Measurements from ENCODE around the gene TMEM132A.

Gene TMEM132A

GRCh38 chr11:60932605-60933356 lies 8.5 kb downstream of the TMEM132A start:
- Histone ChIP-seq H3K36me3 (ENCODE audit: insufficient read depth, low read length) (peaks cover 5% of the 10 kb centered on the region; the same call in 1 of the 2 replicates), H3K4me1 (ENCODE audit: insufficient read depth, low read length) (peaks cover 10% of the 10 kb centered on the region), H3K9ac (ENCODE audit: low read depth, low read length) (no peak overlapping the region)

DNA sequence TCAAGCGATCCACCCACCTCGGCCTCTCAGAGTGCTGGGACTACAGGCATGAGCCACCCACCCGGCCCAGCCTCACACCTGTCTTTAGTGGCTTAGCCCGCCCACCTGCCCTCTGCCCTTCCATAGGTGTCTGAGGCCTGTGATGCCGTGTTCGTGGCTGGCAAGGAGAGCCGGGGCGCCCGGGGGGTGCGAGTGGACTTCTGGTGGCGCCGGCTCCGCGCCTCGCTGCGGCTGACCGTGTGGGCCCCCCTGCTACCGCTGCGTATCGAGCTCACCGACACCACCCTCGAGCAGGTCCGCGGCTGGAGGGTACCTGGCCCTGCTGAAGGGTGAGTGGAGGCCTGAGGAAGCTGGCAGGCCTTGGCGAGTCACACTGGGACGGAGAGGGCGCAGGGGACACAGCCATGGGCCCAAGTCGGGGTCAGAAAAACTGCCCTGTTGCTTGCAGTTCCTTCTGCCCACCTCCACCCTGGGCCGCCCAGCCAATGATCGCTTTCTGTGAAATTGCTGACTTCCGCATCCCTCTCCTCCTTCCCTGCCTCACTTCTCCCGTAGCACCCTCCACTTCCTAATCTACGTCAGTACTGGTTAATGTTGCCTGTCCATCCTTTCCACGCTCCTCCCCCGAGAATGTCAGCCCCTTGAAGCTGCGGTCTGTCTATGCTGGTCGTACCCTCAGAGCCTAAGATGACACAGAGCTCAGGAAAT lies 9.3 kb downstream of the TMEM132A start:
- H3K9ac ChIP-seq (ENCODE audit: low read depth, low read length), result no peak overlapping the region
- peaks cover 5% of the 10 kb centered on the region; the same call in 1 of the 2 replicates for H3K36me3 ChIP-seq (ENCODE audit: insufficient read depth, low read length)
- peaks cover 10% of the 10 kb centered on the region for H3K4me1 ChIP-seq (ENCODE audit: insufficient read depth, low read length)
- no peaks in the 10 kb centered on the region for H3K9me3 ChIP-seq (ENCODE audit: control insufficient read depth, insufficient read depth, low read length)

More at GRCh38 chr11:60932605-60933356, 8.5 kb downstream of the TMEM132A start:
- H3K9me3 ChIP-seq (ENCODE audit: control insufficient read depth, insufficient read depth, low read length), result no peaks in the 10 kb centered on the region

DNA sequence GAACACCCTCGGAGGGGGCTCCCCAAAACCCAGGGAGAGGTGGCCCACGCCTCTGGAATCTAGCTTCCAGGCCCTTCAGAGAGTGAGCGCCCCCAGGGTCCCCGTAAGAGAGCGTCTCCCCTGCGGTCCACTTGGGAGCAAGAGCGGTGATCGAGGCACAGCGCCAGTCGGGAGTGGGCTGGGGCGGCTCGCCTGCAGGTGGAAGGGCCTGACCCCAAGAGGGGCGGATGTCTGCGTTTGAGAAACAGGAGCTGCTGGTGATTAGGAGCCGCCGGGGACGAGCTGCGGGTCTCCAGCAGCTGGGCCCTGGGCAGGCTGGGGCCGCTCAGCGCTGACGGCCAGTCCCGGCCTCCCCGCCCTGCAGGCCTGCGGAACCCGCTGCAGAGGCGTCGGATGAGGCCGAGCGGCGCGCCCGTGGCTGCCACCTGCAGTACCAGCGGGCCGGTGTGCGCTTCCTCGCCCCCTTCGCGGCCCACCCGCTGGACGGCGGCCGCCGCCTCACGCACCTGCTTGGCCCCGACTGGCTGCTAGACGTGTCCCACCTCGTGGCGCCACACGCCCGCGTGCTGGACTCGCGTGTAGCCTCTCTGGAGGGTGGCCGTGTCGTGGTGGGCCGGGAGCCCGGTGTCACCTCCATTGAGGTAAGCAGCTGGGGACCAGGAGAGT lies 10.0 kb downstream of the TMEM132A start:
- Histone ChIP-seq H3K4me1 (ENCODE audit: insufficient read depth, low read length) (peaks cover 10% of the 10 kb centered on the region), H3K9ac (ENCODE audit: low read depth, low read length) (no peak overlapping the region), H3K9me3 (ENCODE audit: control insufficient read depth, insufficient read depth, low read length) (no peaks in the 10 kb centered on the region), H3K36me3 (ENCODE audit: insufficient read depth, low read length) (0 out of 2 replicates have a peak, but pooled peaks cover 5% of the 10 kb centered on the region)

- Histone ChIP-seq H3K9me3 (ENCODE audit: control insufficient read depth, insufficient read depth, low read length) (no peaks in the 10 kb centered on the region), H3K4me1 (ENCODE audit: insufficient read depth, low read length) (peaks cover 10% of the 10 kb centered on the region), H3K9ac (ENCODE audit: low read depth, low read length) (no peak overlapping the region), H3K36me3 (ENCODE audit: insufficient read depth, low read length) (0 out of 2 replicates have a peak, but pooled peaks cover 5% of the 10 kb centered on the region)
Measured at GRCh38 chr11:60934790-60935605, 10.7 kb downstream of the TMEM132A start.

DNA sequence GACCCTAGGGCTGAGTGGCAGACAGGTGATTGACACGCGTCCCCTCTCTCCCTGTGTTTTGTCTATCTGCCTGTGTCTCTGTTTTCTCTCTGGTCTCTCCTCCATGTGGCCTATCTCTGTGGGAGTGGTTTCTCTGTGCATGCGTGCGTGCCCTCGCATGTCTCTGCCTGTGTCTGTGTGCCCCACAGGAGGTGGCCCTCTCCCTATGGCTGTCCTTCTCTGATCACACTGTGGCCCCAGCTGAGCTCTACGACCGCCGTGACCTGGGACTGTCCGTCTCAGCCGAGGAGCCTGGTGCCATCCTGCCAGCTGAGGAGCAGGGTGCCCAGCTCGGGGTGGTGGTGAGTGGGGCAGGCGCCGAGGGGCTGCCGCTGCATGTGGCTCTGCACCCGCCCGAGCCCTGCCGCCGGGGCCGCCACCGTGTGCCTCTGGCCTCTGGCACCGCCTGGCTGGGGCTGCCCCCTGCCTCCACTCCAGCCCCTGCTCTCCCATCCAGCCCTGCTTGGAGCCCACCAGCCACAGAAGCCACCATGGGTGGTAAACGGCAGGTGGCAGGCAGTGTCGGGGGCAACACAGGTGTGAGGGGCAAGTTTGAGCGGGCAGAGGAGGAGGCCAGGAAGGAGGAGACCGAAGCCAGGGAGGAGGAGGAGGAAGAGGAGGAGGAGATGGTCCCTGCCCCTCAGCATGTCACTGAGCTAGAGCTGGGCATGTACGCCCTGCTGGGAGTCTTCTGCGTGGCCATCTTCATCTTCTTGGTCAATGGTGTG lies 11.6 kb downstream of the TMEM132A start:
- Histone ChIP-seq H3K4me1 (ENCODE audit: insufficient read depth, low read length) (peaks cover 10% of the 10 kb centered on the region), H3K9ac (ENCODE audit: low read depth, low read length) (no peak overlapping the region), H3K9me3 (ENCODE audit: control insufficient read depth, insufficient read depth, low read length) (no peaks in the 10 kb centered on the region), H3K36me3 (ENCODE audit: insufficient read depth, low read length) (0 out of 2 replicates have a peak, but pooled peaks cover 1% of the 10 kb centered on the region)

DNA sequence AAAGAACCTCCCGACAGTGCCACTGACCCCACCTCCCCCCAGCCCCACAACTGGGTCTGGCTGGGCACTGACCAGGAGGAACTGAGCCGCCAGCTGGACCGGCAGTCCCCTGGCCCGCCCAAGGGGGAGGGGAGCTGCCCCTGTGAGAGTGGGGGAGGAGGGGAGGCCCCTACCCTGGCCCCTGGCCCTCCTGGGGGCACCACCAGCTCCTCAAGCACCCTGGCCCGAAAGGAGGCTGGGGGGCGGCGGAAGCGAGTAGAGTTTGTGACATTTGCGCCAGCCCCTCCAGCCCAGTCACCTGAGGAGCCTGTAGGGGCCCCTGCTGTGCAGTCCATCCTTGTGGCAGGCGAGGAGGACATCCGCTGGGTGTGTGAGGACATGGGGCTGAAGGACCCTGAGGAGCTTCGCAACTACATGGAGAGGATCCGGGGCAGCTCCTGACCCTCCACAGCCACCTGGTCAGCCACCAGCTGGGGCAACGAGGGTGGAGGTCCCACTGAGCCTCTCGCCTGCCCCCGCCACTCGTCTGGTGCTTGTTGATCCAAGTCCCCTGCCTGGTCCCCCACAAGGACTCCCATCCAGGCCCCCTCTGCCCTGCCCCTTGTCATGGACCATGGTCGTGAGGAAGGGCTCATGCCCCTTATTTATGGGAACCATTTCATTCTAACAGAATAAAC lies 12.3 kb downstream of the TMEM132A start:
- no peaks in the 10 kb centered on the region for H3K9me3 ChIP-seq (ENCODE audit: control insufficient read depth, insufficient read depth, low read length)
- no peaks in the 10 kb centered on the region for H3K36me3 ChIP-seq (ENCODE audit: insufficient read depth, low read length)
- no peak overlapping the region for H3K9ac ChIP-seq (ENCODE audit: low read depth, low read length)
- peaks cover 10% of the 10 kb centered on the region for H3K4me1 ChIP-seq (ENCODE audit: insufficient read depth, low read length)

GRCh38 chr11:60937144-60937527 lies 12.9 kb downstream of the TMEM132A start:
- Histone ChIP-seq H3K4me1 (ENCODE audit: insufficient read depth, low read length) (peaks cover 6% of the 10 kb centered on the region), H3K9ac (ENCODE audit: low read depth, low read length) (no peak overlapping the region), H3K36me3 (ENCODE audit: insufficient read depth, low read length) (no peaks in the 10 kb centered on the region), H3K9me3 (ENCODE audit: control insufficient read depth, insufficient read depth, low read length) (no peaks in the 10 kb centered on the region)

DNA sequence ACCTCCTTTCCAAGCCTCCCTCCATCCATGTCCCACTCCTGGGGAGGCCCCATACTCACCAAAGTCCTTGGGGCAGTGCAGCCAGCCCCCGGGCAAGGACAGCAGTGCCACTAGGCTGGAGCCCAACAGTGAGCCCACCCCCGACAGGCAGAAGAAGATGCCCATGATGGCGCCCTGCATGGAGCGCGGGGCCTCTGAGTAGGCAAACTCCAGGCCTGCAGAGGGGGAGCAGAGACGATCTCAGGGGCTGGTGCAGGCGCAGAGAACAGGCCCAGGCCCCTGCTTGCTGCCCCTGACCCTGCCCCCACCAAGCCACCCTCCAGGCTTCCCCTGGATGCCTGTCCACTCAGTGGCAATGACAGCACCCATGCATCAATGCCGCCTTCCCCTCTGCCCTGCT lies 13.6 kb downstream of the TMEM132A start:
- Histone ChIP-seq H3K9me3 (ENCODE audit: control insufficient read depth, insufficient read depth, low read length) (no peaks in the 10 kb centered on the region), H3K36me3 (ENCODE audit: insufficient read depth, low read length) (no peaks in the 10 kb centered on the region), H3K9ac (ENCODE audit: low read depth, low read length) (no peak overlapping the region), H3K4me1 (ENCODE audit: insufficient read depth, low read length) (peaks cover under 1% of the 10 kb centered on the region)

DNA sequence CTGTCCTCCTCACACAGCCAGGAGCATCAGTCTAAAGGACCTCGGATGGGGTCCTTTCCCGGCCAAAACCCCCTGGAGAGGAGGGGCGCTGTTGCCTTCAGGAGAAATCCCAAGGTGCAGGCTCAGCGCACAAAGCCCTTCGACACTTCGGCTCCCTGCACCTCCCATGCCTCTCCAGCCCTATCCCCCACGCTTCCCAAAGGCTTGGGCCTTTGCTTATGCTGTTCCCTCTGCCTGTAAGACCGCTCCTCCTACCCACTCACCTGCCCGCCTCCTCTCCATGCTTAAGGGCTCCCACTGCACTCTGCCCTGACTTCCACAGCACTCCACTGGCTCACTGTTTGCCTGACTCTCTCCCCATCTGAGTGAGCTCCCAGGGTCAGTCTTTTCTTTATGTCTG lies 14.2 kb downstream of the TMEM132A start:
- Histone ChIP-seq H3K4me1 (ENCODE audit: insufficient read depth, low read length) (no peaks in the 10 kb centered on the region), H3K36me3 (ENCODE audit: insufficient read depth, low read length) (no peaks in the 10 kb centered on the region), H3K9me3 (ENCODE audit: control insufficient read depth, insufficient read depth, low read length) (no peaks in the 10 kb centered on the region), H3K9ac (ENCODE audit: low read depth, low read length) (no peak overlapping the region)

DNA sequence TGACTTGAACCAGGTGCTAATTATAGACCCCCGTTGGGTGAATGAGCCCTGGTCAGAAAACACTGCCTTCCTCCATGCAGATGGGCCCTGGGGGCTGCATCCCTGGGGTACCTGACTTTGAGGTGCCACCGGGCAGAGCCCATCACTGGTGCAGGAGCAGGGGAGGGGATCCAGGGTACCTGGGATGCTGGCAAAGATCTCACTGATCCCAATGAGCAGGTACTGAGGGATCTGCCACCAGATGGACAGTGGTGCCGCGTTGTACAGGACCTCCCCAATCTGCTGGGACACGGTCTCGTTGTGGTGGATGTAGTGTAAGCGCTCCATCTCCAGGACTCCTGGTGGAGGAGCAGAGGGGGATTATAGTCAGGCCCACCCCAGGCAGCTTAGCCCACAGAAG lies 15.0 kb downstream of the TMEM132A start:
- Histone ChIP-seq H3K9me3 (ENCODE audit: control insufficient read depth, insufficient read depth, low read length) (no peaks in the 10 kb centered on the region), H3K9ac (ENCODE audit: low read depth, low read length) (no peak overlapping the region), H3K4me1 (ENCODE audit: insufficient read depth, low read length) (no peaks in the 10 kb centered on the region), H3K36me3 (ENCODE audit: insufficient read depth, low read length) (no peaks in the 10 kb centered on the region)

DNA sequence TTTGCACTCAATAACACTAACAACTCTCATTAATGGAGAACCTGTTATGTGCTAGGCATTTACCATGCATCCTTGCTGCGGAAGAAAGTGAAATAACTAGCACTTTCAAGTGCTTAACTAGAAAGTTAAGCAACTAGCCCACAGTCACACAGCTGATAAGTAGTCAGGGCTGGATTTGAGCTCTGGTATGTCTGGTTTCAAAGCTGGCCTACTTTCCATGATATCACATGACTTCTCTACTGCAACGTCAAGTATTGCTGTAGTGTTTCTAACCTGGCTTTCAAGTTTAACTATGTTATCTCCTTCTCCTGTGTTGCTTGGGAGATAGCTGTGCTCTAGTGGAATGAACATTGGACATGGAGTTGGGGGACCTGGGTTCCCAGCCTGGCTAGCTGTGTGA lies 15.6 kb downstream of the TMEM132A start:
- no peaks in the 10 kb centered on the region for H3K36me3 ChIP-seq (ENCODE audit: insufficient read depth, low read length)
- no peaks in the 10 kb centered on the region for H3K4me1 ChIP-seq (ENCODE audit: insufficient read depth, low read length)
- no peak overlapping the region for H3K9ac ChIP-seq (ENCODE audit: low read depth, low read length)
- H3K9me3 ChIP-seq (ENCODE audit: control insufficient read depth, insufficient read depth, low read length), result no peaks in the 10 kb centered on the region

DNA sequence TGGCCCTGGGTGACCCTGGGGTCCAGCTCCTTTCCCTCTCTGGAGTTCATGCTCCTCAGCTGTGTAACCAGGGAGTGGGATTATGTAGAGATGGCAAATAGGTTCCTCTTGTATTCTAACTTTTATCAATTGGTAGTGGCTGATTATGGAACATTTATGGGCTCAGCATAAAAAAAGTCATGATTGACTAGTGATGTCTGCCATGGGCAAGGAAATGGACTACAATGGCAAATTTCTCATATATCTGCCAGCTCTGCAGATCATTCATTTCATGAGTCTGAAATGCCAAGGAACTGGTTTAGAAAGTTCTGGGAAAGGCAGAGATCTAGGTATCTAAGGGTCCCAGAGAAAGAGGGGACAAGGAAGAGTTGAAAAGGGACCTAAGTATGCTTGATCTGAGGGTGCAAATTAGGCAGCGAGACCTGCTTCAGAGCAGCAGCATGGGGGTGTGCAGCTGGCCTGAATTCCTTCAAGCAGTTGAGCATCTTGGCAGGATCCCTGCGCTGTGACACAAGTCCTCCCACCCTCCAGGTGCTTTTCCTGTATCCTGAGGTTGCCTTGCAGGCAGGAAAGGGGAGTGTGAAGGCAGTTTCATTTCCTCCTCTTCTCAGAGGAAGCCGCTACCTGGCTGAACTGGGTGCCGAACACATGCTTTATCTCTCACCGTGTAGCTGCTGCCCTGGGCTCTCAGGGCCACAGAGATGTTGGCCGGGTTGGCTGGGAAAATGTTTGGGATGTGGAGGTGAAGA lies 17.3 kb downstream of the TMEM132A start:
- H3K36me3 ChIP-seq (ENCODE audit: insufficient read depth, low read length), result no peaks in the 10 kb centered on the region
- no peak overlapping the region for H3K9ac ChIP-seq (ENCODE audit: low read depth, low read length)
- no peaks in the 10 kb centered on the region for H3K9me3 ChIP-seq (ENCODE audit: control insufficient read depth, insufficient read depth, low read length)
- H3K4me1 ChIP-seq (ENCODE audit: insufficient read depth, low read length), result no peaks in the 10 kb centered on the region

All from ES-I3 (cell line).